GM12891 (cell line): ENCODE results near the gene FAM210A.
A peak's percentile ranks its signal among the peaks of the same experiment; 100 is the strongest.

Experiments used
- DNase-seq: peaks from one replicate; pipeline ENCODE4 v3.0.0; 2011; ENCODE audit warnings: low spot score; ENCODE audit not compliant: insufficient read length
- FAIRE-seq: peaks from 2 replicates; lab custom pipeline; 2011; peaks lifted over from hg19 to GRCh38; lab: Jason Lieb, UNC
- PAX5 ChIP-seq: IDR thresholded peaks from 2 replicates; pipeline ENCODE4 v1.6.1; 2011; ENCODE audit warnings: low read length, moderate library complexity, mild to moderate bottlenecking; ENCODE audit not compliant: insufficient read depth, severe bottlenecking
- POLR2A ChIP-seq: IDR thresholded peaks from 2 replicates; pipeline ENCODE4 v1.6.1; 2011; ENCODE audit warnings: low read depth, low read length, control low read depth
- POLR2AphosphoS5 ChIP-seq: IDR thresholded peaks from 2 replicates; pipeline ENCODE4 v1.6.1; 2011; ENCODE audit warnings: low read depth, low read length, control low read depth
- POU2F2 ChIP-seq: IDR thresholded peaks from 2 replicates; pipeline ENCODE4 v1.6.1; 2011; ENCODE audit warnings: low read depth, mild to moderate bottlenecking, control low read depth, low read length, moderate library complexity
- SPI1 ChIP-seq: IDR thresholded peaks from 2 replicates; pipeline ENCODE4 v1.6.1; 2011; ENCODE audit warnings: low read depth, low read length, control low read depth
- TAF1 ChIP-seq: IDR thresholded peaks from 2 replicates; pipeline ENCODE4 v1.6.1; 2011; ENCODE audit warnings: low read depth, low read length, control low read depth

FAM210A gene

DNA sequence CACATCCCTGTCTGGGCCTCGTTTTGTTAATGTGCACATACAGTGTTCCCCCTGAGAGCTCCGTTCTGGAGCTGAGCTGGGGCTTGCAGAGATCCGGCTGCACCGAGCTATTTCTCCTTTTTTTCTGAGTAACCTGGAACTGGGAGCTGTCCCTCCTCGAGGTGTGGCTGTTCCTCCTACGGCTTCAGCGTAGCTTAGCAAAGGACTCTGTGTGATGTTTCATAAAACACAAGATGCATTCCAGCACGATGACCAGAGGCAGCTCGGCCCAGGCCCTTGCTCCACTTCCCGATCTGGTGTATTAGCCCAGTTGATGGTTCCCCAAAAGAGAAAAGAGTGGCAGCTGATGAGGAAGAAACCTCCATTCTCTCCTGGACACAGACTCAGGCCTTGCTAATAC, 103.0 kb downstream of the FAM210A start:
- DNase-seq, result no peak
- FAIRE-seq, result no peak
- TF ChIP-seq SPI1 (no peak), POLR2A (no peak), POU2F2 (no peak), PAX5 (no peak), POLR2AphosphoS5 (no peak), TAF1 (no peak)

DNA sequence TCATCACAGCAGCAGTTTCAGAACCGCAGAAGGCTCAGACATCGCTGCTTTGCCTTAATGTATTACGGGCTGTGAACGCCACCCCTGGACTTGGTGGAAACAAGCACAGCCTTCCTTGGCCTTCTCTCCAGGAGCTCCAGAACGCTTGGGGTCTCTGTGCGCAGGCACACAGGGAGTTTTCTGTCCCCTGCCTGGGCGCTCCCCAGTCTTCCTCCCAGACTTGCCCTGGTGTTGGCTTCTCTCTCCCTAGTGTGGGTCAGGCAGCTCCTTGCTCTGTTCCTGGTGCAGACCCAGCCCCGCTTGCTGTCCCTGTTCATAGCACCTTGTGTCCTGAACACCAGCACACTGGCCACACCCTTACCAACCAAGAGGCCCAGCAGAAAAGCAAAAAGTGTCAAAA, 103.6 kb downstream of the FAM210A start:
- no peak for DNase-seq
- FAIRE-seq, result no peak
- TF ChIP-seq TAF1 (no peak), POLR2A (no peak), POU2F2 (no peak), PAX5 (no peak)

DNA sequence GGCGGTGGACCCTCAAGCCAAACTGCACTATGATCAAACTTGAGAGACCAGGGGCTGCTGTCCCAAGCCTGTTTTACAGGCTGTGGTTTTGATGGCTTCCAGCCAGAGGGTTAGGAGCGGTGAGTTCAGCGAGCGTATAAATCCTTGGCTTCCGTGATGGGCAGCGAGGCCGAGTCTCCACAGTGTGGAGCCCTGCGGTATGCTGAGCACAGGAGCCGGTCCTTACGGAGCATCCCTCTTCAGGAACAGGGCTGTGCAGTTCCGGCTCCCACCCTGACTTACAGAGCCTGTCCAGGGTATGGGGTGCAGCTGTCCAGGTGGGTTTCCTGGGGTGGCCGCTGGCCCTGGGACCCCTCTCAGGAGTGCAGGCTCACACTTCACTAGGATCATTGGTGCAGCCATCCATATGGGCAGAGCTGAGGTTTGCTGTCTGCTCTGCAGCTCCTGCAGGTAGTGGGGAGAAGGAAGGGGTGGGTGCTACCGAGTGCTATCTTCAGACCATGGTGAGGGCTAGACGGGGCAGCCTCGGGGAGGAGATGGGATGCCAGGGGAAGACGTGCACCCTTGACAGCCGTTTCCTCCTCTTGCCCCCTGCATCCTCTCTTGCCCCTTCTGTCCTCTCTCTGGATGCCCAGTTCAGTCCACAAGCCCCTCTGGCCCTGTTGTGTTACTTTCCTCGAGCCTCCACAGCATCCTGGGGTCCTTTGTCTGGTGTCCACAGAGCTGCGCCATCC, 104.3 kb downstream of the FAM210A start:
- no peak for FAIRE-seq
- TF ChIP-seq PAX5, result no peak
- TF ChIP-seq TAF1, result no peak
- TF ChIP-seq SPI1, result no peak
- no peak for TF ChIP-seq POLR2AphosphoS5
- no peak for TF ChIP-seq POLR2A
- TF ChIP-seq POU2F2, result no peak
- no peak for DNase-seq

DNA sequence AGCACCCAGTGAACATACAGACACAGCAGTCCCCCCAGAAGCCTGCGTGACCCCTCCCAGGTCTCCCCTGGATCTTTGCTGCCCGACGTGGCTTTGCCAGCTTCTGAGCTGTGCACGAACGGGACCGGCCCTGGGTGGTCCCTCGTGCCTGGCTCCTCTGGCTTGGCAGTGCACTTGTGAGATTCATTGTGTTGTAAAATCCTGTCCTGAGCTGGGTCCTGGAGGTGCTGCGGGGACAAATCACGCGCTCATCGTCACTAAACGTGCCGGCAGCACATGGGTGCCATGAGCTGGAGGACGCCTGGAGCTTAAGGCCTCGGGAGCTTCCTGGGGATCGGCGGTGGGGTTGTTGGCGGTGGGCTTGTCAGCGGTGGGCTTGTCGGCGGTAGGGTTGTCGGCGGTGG, 104.9 kb downstream of the FAM210A start:
- no peak for FAIRE-seq
- no peak for TF ChIP-seq TAF1
- no peak for TF ChIP-seq POLR2A
- TF ChIP-seq SPI1, result no peak
- TF ChIP-seq POU2F2, result no peak
- no peak for TF ChIP-seq PAX5
- TF ChIP-seq POLR2AphosphoS5, result no peak
- DNase-seq, result no peak

DNA sequence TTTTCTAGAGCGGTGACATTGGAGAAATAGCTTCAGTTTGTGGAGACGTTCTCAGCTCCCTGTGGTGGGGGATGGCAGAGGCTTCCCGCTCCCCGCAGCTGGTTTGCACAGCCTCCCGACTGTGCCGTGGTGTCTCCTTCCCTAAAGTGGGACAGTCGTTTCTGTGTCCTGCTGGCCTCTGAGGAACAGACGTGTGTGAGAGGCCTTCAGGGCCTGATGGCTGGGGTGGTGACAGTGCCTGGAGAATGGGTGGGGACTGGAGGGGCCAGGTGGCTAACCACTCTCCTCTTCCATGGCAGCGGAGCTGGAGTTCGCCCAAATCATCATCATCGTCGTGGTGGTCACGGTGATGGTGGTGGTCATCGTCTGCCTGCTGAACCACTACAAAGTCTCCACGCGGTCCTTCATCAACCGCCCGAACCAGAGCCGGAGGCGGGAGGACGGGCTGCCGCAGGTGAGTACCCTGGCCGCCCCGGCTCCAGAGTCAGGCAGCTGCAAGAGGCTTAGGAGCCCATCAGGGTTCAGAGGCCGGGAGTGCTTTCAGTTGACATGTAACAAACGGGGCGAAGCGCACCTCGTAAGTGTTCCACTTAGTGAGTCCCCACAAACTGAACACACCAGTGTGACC, 105.4 kb downstream of the FAM210A start:
- FAIRE-seq (no peak), DNase-seq (no peak)
- TF ChIP-seq PAX5 (no peak), SPI1 (no peak), TAF1 (no peak), POU2F2 (no peak), POLR2AphosphoS5 (no peak), POLR2A (no peak)

DNA sequence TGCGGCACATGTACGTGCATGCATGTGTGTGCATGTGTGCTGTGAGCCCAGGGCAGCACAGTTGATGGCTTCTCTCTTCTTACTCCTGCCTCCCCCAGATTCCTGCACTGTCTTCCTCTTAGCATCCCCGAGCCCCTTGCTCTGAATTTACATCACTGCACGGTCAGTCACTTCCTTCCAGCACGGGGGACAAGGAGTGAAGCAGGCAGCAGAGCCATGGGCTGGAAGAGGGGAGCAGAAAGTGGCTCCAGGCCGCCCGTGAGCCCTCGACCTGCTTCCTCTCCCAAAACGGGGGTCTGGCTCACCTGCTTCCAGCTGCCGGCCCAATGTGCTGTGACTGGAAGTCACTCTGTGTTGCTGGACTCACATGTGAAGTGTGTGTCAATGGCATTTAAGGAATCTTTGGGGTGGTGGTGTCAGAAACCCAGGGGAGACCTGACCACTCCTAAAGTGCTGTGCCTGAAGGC, 106.1 kb downstream of the FAM210A start:
- FAIRE-seq (no peak), DNase-seq (no peak)
- TF ChIP-seq POLR2AphosphoS5 (no peak), TAF1 (no peak), POU2F2 (no peak), PAX5 (no peak), SPI1 (no peak), POLR2A (no peak)

DNA sequence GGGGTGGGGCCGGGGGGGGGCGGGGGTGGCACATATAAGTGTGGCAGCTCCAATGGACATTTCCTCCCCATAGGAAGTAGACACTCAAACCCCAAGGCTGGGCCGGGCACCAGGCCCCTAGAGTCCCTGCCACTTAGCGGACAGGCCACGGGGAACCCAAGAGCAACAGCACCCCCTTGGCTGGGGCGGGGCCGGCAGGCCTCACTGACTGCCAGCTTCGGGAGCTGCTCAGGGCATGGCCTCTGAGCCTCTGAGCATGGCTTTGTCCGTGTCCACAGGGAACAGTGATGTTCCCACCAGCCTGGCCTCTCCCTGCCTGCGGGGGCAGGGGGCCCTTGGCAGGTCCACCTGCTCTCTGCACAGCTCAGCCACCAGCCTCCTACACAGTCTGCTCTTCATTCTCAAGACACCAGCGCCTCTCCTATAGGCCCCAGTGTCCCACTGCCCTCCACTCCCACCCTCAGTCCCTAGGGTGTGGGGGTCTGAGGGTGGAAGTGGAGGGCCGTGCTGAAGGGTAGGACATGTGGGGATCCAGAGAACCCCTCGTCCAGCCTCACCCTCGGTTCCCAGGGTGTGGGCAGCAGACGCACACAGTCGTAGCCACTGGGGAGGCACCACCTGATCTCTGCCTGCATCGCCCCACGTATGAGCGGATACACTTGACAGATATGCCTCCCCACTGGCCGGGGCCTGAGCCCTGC, 106.7 kb downstream of the FAM210A start:
- FAIRE-seq, result no peak
- TF ChIP-seq POU2F2 (no peak), POLR2A (no peak), PAX5 (no peak), POLR2AphosphoS5 (no peak; the same call in 1 of the 2 replicates), TAF1 (no peak)
- DNase-seq, result no peak

DNA sequence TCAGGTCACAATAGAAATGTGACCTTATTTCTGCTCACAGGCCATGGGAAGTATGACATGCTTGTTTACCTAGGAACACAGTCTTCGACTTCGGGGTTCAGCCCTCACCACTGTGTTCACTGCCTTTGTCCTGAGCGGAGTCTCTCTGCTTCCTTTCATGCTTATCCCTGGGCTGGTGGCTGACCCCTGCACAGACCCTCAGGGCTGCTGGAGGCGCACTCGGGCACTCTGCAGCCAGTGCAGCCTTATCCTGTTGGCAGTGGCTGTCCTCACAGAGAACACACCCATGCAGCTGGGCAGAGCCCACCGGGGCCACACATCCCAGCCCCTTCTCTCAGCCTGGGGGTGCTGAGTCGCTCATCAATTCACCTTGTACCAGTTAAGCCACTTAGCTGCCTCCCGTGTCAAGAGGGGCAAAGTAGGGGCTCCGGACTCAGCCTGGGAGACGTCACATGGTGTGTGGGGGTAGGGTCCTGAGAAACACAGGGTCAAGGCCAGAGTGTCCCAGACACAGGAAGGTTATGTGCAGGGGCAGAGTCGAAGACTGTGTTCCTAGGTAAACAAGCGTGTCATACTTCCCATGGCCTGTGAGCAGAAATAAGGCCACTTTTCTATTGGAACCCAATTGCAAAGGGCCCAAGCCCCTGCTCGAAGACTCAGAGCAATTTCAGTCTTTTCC, 107.5 kb downstream of the FAM210A start:
- no peak for DNase-seq
- no peak for TF ChIP-seq PAX5
- peak; percentile 64; the same call in 1 of the 2 replicates for TF ChIP-seq POLR2AphosphoS5
- no peak for TF ChIP-seq TAF1
- TF ChIP-seq POLR2A, result no peak; the same call in 1 of the 2 replicates
- TF ChIP-seq POU2F2, result no peak
- TF ChIP-seq SPI1, result no peak
- peak; percentile 60 for FAIRE-seq
